ENCODE measurements around the gene LRIG1.
A peak's percentile ranks its signal among the peaks of the same experiment; 100 is the strongest.

The LRIG1 gene

DNA sequence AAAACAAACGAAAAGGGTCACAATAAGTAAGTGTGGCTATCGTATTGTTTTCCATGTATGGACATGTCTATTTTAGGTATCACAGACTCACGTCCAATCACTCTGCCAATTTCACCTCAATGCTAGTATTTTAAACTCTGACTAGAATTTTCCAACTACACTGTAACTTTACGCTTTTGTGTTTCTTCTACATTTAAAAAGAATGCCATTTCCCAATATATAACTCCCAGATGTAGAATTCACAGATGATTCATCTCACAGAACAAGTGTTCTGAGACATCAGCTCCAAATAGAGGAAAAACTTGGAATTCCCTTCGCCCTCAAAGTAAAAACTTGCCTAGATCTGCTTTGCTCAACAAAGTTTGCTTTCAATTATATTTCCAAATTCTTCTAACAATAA lies 14.2 kb downstream of the LRIG1 start:
- DNase-seq (ENCODE audit: low read depth): no peak

GRCh38 chr3:66486202-66486601 lies 14.6 kb downstream of the LRIG1 start:
- no peak for DNase-seq (ENCODE audit: low read depth)

- no peak for DNase-seq (ENCODE audit: low read depth)
These were observed 15.4 kb downstream of the LRIG1 start for GRCh38 chr3:66485291-66485968.

DNA sequence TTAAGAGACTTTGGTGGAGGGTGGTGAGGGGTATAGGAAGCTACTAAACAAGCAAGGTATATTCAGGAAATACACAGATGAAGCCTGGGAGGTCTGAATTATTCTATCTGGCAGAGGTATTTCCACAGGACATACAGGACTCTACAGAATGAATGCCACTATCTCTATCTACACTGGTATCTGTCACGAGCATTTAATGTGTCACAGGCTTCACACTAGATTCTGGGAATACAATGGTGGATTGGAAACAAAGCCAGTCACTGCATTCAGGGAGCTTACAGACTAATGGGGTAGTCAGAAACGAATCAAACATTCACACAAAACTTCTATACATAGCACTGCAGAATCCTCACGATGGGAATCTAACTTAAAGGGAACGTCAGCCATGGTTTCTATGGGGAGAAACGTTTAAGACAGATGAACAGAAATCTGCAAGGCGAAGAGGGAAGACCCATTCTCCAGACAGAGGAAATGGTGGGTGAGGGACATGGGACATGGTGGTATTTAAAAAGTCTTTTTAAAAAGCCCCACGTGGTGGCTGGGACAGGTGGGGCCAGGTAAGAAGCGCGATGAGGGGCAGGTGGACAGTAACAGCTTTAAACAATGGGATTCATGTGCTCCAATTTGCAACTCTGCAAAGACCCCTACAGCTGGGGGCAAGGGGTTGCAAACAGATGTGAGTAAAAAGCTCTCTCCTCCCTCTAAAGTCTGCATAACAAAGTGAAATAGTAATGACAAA lies 16.5 kb downstream of the LRIG1 start:
- no peak for DNase-seq (ENCODE audit: low read depth)

DNA sequence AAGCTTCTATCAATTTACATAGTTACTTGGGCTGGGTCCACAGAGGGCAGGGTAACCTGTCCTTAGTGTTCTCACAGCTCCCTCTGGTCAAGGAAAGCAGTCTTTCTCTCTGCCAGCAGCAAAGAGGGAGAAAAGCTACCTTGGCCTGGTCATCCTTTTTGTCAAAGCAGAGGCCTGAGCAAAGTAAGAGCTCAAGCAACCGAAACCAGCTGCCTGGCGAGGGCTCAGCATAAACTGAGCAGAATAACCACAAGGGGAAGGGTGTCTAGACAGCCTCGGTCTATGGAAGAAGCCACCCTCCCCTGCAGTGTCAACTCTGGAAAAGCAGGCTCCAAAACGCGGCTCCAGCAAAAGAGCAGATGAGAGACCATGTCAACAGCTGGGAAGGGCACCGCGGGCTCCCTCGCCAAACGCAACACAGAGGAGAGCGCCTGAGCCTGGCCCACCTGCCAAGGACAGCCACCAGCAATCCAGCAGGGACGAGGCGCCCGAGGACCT lies 17.4 kb downstream of the LRIG1 start:
- no peak for DNase-seq (ENCODE audit: low read depth)

GRCh38 chr3:66483006-66483405 lies 17.8 kb downstream of the LRIG1 start:
- DNase-seq (ENCODE audit: low read depth): no peak

- no peak for DNase-seq (ENCODE audit: low read depth)
These were observed 18.8 kb downstream of the LRIG1 start for GRCh38 chr3:66482018-66482404.

DNA sequence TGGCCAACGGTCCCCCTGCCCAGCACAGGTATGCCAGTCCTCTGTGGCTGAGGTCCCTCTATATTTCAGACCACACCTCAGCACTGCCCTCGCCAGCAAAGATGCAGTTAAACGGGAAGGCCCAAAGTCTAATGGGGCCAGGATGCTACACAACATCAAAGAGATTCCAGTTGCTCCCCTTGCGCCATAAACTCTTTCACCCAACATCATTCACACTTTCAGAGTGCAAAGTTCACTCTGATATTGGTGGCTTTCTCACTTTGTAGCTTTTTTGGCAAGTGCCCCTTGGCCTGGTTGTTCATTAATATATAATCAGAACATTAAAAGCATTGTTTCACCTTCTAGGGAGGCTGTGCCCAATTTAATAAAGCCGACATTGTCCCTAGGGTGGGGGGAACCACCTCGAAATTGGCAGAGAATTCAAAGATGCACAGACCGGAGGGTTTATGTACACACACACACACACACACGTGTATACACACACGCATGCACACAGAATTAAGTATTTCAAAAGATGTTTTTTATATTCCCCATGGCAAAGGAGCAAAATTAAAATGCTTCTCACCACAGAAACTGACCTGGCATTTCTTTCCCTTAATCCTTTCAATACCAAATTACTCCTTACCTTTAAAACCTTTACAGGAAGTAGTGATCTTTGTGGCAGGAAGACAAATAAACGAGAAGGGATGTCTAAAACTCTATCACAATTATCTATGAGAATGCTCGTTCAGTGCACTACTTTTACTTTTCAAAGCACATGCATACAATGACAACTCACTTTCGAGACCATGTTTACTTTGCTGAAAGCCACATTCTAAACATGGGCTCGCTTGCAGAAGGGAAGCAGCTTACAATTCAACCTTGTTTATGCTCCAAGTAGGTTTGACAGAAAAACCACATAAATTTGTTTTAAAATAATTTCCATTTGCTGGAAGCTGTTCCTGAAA lies 19.5 kb downstream of the LRIG1 start:
- no peak for DNase-seq (ENCODE audit: low read depth)

DNA sequence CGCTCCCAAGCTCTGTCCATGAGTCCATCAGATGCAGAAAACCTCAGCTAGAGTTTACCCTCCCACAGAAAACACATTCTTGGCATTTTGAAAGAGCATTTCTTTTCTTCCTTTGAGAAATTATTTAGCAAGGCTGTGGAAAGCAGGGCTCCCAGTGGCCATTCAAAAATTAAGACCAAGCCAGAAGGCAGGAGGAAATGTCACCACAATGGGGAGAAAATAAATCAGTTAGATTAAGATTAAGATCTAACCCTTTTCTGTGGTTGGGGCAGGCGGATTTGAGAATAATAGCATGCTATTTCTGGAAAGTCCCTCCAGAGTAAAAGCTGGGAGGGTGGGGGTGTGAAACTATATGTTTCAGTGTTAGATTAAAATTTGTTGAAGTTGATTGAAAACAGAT lies 20.2 kb downstream of the LRIG1 start:
- peak; percentile 32 for DNase-seq (ENCODE audit: low read depth)

GRCh38 chr3:66479532-66479947 lies 21.3 kb downstream of the LRIG1 start:
- no peak for DNase-seq (ENCODE audit: low read depth)

GRCh38 chr3:66478960-66479359 lies 21.9 kb downstream of the LRIG1 start:
- no peak for DNase-seq (ENCODE audit: low read depth)

DNA sequence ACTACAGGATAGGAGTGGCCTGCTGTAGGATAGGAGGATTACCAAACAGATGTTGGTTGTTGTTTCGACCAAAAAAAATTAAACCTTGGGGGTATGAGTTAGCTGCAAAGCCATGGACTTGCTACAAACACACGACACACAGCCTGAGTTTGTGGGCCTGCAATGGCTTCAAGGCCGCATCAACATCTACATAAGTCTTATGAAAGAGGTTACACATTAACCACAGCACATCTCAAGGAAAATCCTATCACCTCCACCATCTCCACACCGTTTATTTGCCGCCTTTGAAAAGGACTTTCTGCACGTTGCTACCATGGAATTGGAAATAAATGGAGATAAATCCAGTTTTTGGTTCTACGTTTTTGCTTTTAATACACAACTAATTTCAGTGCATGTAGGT lies 23.0 kb downstream of the LRIG1 start:
- DNase-seq (ENCODE audit: low read depth): no peak

DNA sequence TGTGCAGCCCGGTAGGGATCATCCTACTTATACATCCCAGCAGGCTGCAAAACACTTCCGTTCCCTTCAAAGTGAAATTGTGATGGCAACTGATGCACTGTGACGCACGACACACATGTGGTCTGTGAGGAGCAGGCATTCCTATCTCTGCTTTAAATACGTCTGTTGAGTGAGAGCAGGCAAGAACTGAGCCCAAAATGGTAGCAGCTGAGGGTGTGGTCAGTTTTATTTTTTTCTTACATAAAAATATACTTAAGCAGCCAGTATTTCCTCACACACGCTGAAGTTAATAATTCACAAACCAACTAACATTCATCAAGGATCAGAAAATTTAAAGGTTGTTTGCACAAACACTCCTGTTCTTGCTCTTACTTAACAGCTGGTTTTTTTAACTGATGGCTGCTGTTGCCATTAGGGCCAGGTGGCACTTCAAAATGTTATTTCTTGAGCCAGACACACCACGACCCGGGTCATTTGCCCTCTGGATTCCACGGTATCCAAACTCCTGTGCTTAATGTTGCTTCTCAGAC lies 23.9 kb downstream of the LRIG1 start:
- no peak for DNase-seq (ENCODE audit: low read depth)

DNA sequence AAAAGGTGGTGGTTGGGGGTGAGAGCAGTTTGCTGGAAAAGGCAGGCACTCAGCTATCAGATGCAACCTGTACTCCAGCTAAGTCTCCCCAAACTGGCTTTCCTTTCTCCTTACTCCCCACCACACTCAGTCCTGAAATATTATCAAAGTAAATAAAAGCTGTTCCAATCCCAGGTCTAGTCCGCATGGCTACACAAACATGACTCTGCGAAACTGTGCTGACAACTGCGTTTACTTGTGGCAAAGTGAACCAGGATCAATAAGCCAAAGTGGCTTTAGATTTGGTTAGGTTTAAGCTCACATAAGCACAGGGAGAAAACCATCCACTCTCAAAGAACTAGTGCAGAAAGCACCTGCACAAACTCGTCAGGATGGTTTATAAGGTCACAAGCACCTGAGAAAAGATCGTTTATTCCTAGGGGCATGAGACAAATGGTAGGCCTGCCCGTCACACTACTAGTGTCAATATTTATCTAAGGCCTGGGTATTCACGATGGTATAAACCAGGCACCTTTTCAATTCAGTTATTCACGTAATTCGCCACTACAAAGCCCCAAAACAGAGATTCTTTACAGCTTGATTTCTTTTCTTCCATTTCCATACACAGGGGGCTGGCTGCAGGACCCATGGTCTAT lies 25.3 kb downstream of the LRIG1 start:
- no peak for DNase-seq (ENCODE audit: low read depth)

GRCh38 chr3:66473692-66474091 lies 27.1 kb downstream of the LRIG1 start:
- DNase-seq (ENCODE audit: low read depth): peak; percentile 36

- DNase-seq (ENCODE audit: low read depth): no peak
These were observed 27.6 kb downstream of the LRIG1 start for GRCh38 chr3:66473181-66473580.

GRCh38 chr3:66472313-66473134 lies 28.3 kb downstream of the LRIG1 start:
- peak; percentile 46 for DNase-seq (ENCODE audit: low read depth)

- DNase-seq (ENCODE audit: low read depth): no peak
These were observed 29.7 kb downstream of the LRIG1 start for GRCh38 chr3:66470956-66471686.

- DNase-seq (ENCODE audit: low read depth): no peak
These were observed 30.5 kb downstream of the LRIG1 start for GRCh38 chr3:66470285-66470684.

- no peak for DNase-seq (ENCODE audit: low read depth)
These were observed 31.6 kb downstream of the LRIG1 start for GRCh38 chr3:66469220-66469640.

Data from activated T-cell treated with anti-CD3 and anti-CD28 coated beads for 24 hours (primary cell).